T-helper 2 cell treated with Interferon-gamma antibody and Interleukin-4, amounts not matched to agents 5 μg/mL and 100 μg/mL, for 36 hours (primary cell): ENCODE results near the gene APH1B.
"Not testable (repeated sequence)": the region's sequence is repeated elsewhere in the genome, so short reads cannot be mapped to it uniquely, and the experiment has no call there.

Experiments used
- DNase-seq: peaks from one replicate; pipeline ENCODE4 v3.0.0; 2021; ENCODE audit warnings: low spot score
- H3K27ac Mint-ChIP-seq: one replicate; pipeline ENCODE4 v1.8.0; 2021; ENCODE audit warnings: mild to moderate bottlenecking, mixed read lengths
- H3K27me3 Mint-ChIP-seq: one replicate; pipeline ENCODE4 v1.8.0; 2021; ENCODE audit warnings: low read depth, mixed read lengths
- H3K36me3 Mint-ChIP-seq: one replicate; pipeline ENCODE4 v1.8.0; 2021; ENCODE audit warnings: low read depth, mixed read lengths
- H3K4me1 Mint-ChIP-seq: one replicate; pipeline ENCODE4 v1.8.0; 2021; ENCODE audit warnings: low read depth, mixed read lengths
- H3K4me3 Mint-ChIP-seq: one replicate; pipeline ENCODE4 v1.8.0; 2022; ENCODE audit warnings: mild to moderate bottlenecking, moderate library complexity, mixed read lengths
- H3K9me3 Mint-ChIP-seq: one replicate; pipeline ENCODE4 v1.8.0; 2021; ENCODE audit warnings: mixed read lengths

Gene APH1B

DNA sequence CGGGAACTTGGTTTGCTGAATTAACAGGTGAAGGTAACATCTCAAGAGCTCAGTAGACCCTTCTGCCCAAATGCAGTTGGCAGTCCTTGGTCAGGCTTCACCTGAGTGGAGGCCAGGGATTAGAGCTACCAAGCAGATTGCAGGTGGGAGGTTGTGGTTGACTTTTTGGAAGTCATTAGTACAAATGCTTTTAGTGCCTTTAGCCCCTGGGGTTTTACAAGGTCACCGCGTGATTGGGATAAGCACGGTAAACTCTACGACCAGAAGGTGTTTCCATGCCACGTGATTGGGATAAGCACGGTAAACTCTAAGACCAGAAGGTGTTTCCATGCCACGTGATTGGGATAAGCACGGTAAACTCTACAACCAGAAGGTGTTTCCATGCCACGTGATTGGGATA lies 43.0 kb downstream of the APH1B start:
- not testable (repeated sequence) for H3K4me3 Mint-ChIP-seq, DNase-seq, H3K27me3 Mint-ChIP-seq, H3K4me1 Mint-ChIP-seq, H3K36me3 Mint-ChIP-seq, H3K9me3 Mint-ChIP-seq, H3K27ac Mint-ChIP-seq

DNA sequence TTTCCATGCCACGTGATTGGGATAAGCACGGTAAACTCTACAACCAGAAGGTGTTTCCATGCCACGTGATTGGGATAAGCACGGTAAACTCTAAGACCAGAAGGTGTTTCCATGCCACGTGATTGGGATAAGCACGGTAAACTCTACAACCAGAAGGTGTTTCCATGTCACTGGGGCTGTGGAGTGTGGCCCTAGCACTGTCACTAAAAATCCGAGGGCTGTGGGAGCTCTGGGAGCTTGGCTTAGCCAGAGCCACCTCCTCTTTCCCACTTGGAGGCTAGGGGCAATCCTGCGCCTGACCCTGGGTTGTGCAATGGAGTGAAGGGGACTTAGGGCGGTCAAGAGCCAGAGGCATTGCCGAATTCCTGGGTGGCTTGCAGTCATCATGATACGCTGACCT lies 43.6 kb downstream of the APH1B start:
- not testable (repeated sequence) for H3K4me3 Mint-ChIP-seq, H3K27ac Mint-ChIP-seq, H3K9me3 Mint-ChIP-seq, H3K4me1 Mint-ChIP-seq, H3K36me3 Mint-ChIP-seq, H3K27me3 Mint-ChIP-seq, DNase-seq

DNA sequence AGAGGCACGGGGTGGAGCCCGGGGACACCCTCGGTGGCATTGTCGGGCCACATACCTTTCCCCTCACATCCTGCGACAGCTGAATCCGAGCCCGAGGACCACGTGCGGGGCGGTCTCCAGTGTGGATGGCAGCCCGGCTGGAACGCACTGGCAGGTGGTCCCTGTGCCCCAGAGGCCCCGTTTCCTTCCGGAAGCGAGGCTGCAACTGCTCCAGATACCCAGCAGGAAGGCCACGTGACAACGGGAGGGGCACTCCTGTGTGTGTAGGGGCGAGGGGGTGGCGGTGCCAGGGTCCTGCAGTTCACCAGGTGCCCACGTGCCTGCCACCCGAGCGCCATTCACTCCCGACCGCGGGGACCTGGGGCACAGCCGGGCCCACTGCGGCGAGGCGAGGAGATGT lies 44.1 kb downstream of the APH1B start:
- no peak for DNase-seq
- no peak overlapping the region for H3K27ac Mint-ChIP-seq
- peaks cover 7% of the 10 kb centered on the region for H3K27me3 Mint-ChIP-seq
- no peak overlapping the region for H3K4me3 Mint-ChIP-seq
- H3K36me3 Mint-ChIP-seq, result no peaks in the 10 kb centered on the region
- no peaks in the 10 kb centered on the region for H3K9me3 Mint-ChIP-seq
- H3K4me1 Mint-ChIP-seq, result no peaks in the 10 kb centered on the region

DNA sequence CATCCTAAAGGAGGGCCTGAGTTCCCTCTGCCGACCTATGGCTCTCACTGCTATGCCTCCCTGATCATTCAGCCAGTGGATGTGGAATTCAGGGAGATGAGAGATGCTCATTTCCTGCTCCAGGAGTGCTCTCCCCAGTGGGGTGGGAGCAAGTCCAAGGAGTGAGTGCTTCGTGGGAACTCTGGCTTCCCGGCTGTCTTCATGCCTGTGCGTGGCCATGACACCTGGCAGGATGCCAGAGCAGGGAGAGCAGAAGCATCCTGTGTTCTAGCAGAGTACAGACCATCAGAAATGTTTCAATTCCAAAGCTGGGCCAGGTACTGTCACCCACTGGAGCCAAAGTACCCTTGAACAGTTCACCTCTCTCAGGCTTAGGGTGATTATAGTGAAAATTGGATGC lies 45.1 kb downstream of the APH1B start:
- Mint-ChIP-seq H3K9me3 (no peaks in the 10 kb centered on the region), H3K27ac (no peak overlapping the region), H3K4me3 (no peak overlapping the region), H3K27me3 (peaks cover 4% of the 10 kb centered on the region), H3K36me3 (no peaks in the 10 kb centered on the region), H3K4me1 (no peaks in the 10 kb centered on the region)
- DNase-seq, result no peak

DNA sequence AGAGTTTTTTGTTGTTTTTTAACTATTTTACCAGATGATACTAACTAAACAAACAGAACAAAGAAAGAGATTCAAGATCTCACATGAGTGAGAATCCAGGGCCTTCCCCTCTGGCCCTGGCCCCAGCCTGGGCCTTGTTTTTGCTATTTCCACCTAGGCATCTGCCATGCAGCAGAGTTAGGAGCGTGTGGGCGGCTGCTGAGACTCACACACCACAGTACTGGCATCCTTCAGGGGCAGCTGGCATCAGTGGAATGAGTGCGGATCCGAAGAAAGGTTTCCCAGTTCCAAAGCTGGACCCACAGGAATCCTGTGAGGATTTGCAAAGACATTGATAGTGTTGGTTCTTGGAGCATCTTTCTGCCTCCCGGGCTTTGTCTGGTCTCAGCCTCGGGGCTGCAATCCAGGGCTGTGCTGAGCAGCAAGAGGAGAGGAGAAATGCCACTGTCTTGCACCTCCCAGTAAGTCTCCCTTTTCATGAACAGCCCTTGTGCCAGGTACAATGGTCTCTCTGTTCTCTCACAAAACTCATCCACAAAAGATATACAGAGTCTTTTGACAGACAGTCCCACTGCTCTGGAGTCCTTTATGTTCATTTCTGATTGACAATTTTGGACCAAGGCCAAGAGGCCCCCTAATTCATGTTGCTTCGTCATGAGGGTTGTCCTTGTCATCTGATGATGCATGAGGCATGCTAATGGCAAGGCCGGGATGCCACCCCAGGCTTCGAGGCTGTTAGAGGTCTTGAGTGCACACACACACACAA lies 46.6 kb downstream of the APH1B start:
- Mint-ChIP-seq H3K27ac (no peak overlapping the region), H3K27me3 (no peaks in the 10 kb centered on the region), H3K36me3 (no peaks in the 10 kb centered on the region), H3K9me3 (no peaks in the 10 kb centered on the region), H3K4me3 (no peak overlapping the region), H3K4me1 (no peaks in the 10 kb centered on the region)
- no peak for DNase-seq

DNA sequence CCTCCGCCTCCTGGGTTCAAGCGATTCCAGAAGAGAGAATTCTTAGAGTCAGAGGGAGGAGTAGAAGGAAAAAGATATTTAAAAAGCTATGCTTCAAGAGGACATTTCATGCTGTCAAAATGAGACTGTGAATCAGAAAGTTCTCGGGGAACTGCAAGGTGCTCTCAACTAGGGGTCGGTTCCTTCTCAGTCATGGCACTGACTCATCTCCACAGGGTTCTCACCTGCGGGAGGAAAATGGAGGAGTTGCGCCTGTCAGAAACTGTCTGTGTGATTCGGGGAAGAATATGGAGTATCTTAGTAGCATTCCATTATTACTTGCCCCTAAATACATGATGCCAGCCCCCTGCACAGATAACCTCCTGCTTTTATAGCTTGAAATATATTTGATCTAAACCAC lies 47.4 kb downstream of the APH1B start:
- Mint-ChIP-seq H3K4me1 (no peaks in the 10 kb centered on the region), H3K9me3 (no peaks in the 10 kb centered on the region)

DNA sequence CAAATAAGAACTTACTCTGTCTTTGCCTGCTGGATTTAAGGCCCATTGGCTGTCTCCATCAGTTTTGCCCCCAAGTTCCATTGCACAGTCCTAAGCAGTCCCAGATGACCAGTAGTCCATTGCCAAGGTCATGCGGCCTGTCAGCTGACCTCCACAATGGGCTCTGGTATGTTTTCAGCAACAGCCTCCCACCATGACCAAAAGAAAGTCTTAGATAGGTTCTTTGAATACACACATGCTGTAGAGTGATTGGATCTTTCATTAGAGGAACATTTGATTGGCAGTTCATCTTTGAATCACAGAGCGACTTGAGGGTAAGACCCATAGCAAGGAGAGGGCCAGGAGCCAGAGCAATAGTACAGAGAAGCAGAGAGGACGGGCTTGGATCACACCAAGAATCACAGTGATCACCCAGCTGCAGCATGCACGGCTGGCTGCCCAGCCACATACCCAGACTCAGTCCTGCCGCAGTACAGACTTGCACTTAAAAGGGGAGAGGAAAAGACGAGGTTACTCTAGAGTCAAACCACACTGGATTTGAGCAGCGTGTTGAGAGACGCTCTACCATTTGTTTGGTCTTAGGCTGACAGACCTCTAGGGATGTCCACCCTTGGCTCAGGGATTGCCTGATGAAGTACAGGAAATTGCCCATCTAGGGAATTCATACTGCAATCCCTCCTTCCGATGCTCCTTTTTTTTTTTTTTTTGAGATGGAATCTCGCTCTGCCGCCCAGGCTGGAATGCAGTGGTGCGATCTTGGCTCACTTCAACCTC lies 50.4 kb downstream of the APH1B start:
- H3K27ac Mint-ChIP-seq, result no peak overlapping the region

More for the DNA sequence above, 47.4 kb downstream of the APH1B start:
- H3K27ac Mint-ChIP-seq, result no peak overlapping the region
- no peaks in the 10 kb centered on the region for H3K27me3 Mint-ChIP-seq
- H3K36me3 Mint-ChIP-seq, result no peaks in the 10 kb centered on the region
- H3K4me3 Mint-ChIP-seq, result no peak overlapping the region
- no peak for DNase-seq

DNA sequence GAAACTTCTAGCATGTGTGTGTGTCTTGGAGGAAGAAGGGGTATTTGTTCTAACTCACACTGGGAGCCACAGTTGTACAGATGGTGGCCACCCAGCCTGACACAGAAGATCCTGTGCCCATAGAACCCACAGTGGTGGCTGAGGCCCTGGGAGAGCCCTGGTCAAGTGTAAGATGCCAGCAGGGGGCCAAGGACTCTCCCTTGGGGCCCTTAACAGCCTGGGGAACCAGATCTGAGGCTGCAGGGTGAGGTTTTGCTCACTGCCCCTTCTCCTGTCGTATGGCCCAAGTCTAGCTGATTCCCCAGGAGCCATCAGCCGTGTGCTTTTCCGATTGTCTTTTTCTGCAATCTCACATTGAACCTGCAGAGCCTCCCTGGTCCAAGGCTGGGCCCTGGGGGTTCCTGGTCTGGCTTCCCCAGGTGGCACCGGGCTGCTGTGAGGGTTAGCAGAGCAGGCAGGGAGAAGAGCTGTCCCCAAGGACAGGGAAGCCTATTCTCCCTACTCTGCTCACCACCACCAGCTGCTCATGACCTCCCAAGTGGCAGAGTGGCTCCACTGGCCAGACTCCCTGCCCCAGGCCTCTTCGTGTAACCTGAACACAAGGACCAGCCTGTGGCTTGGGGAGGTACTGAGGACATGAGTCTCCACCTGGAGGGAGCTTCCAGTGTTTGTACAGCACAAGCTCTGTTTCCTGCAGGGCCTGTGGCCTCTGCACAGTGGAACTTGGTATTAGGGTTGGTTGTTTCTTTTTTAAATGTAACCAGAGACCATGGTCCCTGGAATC lies 52.4 kb downstream of the APH1B start:
- Mint-ChIP-seq H3K36me3 (no peaks in the 10 kb centered on the region), H3K27ac (no peak overlapping the region), H3K4me1 (no peaks in the 10 kb centered on the region), H3K4me3 (no peak overlapping the region), H3K9me3 (no peaks in the 10 kb centered on the region), H3K27me3 (no peaks in the 10 kb centered on the region)
- no peak for DNase-seq

More for the DNA sequence above, 50.4 kb downstream of the APH1B start:
- no peak for DNase-seq
- no peak overlapping the region for H3K4me3 Mint-ChIP-seq
- H3K9me3 Mint-ChIP-seq, result no peaks in the 10 kb centered on the region
- no peaks in the 10 kb centered on the region for H3K27me3 Mint-ChIP-seq
- H3K4me1 Mint-ChIP-seq, result no peaks in the 10 kb centered on the region
- H3K36me3 Mint-ChIP-seq, result no peaks in the 10 kb centered on the region

DNA sequence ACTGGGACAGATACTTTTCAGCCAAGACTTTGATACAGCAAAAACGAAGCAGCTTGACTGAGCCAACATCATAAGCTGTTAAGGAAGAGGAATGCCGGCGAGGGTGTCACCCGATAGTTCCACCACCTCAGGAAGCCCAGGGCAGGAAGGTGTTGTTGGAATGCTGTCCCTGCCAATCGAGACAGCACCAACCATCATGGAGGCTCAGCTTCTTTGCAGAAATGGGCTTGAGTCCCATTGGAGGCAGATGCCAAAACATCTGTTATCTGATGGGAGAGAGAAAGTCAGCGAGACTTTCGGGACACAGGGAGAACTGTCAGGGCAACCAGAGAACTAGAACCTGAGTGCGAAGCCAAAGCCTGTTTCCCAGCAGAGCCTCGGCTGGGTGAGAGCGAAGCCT lies 53.5 kb downstream of the APH1B start:
- no peak overlapping the region for H3K27ac Mint-ChIP-seq
- no peak for DNase-seq
- H3K27me3 Mint-ChIP-seq, result no peaks in the 10 kb centered on the region
- H3K4me3 Mint-ChIP-seq, result no peak overlapping the region
- H3K4me1 Mint-ChIP-seq, result no peaks in the 10 kb centered on the region
- H3K9me3 Mint-ChIP-seq, result no peaks in the 10 kb centered on the region
- no peaks in the 10 kb centered on the region for H3K36me3 Mint-ChIP-seq

DNA sequence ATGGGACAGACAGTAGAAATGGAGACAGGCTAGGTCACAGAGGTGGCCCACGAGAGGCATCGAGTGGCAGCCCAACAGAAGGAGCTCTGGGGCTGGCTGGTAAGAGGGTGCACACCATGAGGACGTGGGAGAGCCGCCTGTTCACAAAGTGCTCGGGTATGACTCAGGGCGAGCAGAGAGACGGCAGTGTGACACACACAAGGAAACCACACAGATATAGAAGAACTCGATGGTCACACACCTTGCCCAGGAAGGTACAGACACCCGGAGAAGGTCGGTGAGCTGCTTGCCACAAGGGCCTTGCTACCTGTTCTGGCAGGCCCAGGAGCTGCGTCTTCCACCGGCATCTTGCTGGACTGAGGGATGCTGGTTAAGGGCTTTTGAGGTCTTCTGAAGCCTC lies 54.1 kb downstream of the APH1B start:
- no peaks in the 10 kb centered on the region for H3K9me3 Mint-ChIP-seq
- no peak overlapping the region for H3K4me3 Mint-ChIP-seq
- no peak overlapping the region for H3K27ac Mint-ChIP-seq
- H3K36me3 Mint-ChIP-seq, result no peaks in the 10 kb centered on the region
- DNase-seq, result peak; percentile 21
- H3K4me1 Mint-ChIP-seq, result no peaks in the 10 kb centered on the region
- H3K27me3 Mint-ChIP-seq, result no peaks in the 10 kb centered on the region

DNA sequence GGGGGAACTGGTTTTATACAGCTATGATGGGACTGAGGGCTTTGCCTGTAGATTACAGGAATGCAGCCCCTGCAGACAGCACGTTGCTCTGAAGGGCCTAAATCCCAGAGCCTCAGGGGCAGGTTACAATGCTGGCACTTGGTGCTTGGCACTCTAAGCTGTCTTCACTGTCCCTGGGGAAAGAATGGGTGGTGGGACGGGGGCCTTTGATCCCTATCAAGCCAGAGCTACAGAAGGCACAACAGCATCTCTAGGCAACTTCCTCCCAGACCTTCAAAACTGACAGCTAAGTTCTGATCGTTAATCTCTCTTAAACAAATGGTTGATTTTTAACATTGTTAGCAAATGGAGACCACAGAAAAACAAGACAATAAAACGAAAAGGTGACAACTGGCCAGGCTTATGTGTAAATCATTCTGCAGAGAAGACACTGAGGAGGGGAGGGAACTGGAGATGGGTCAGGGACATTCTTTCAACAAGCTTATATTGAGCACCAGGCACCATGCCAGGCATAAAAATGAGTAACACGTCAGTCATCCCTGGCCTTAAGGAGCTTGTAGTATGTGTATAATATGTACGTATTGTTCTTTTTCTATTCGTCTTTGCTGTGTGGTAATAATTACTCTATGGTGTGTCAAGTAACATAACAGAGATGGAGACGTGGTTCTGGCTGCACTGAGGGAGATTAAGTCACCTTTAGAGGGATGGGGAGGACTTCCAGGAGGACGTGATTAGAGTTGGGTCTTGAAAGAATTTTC lies 55.1 kb downstream of the APH1B start:
- no peaks in the 10 kb centered on the region for H3K27me3 Mint-ChIP-seq
- no peak for DNase-seq
- H3K4me3 Mint-ChIP-seq, result no peak overlapping the region
- H3K36me3 Mint-ChIP-seq, result no peaks in the 10 kb centered on the region
- H3K9me3 Mint-ChIP-seq, result no peaks in the 10 kb centered on the region
- no peak overlapping the region for H3K27ac Mint-ChIP-seq
- no peaks in the 10 kb centered on the region for H3K4me1 Mint-ChIP-seq

DNA sequence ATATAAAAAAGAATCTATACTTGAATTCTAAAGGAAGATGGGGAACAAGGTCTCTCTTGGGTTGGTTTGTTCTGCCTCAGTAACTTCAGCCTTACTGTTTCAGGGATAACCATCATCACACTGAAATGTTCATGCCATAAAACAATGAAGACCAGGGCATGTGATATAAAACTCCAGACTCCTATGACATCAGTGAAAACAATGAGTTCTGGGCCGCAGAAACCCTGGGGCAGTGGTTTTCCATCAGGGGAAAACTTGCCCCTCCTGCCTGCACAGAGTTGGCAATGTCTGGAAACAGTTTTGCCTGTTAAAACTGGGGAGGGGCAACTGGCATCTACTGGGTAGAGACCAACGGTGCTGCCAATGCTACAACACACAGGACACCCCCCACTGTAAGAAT lies 57.4 kb downstream of the APH1B start:
- Mint-ChIP-seq H3K4me1 (no peaks in the 10 kb centered on the region), H3K27ac (no peak overlapping the region), H3K36me3 (no peaks in the 10 kb centered on the region), H3K4me3 (no peak overlapping the region), H3K9me3 (no peaks in the 10 kb centered on the region), H3K27me3 (no peaks in the 10 kb centered on the region)
- DNase-seq, result no peak

DNA sequence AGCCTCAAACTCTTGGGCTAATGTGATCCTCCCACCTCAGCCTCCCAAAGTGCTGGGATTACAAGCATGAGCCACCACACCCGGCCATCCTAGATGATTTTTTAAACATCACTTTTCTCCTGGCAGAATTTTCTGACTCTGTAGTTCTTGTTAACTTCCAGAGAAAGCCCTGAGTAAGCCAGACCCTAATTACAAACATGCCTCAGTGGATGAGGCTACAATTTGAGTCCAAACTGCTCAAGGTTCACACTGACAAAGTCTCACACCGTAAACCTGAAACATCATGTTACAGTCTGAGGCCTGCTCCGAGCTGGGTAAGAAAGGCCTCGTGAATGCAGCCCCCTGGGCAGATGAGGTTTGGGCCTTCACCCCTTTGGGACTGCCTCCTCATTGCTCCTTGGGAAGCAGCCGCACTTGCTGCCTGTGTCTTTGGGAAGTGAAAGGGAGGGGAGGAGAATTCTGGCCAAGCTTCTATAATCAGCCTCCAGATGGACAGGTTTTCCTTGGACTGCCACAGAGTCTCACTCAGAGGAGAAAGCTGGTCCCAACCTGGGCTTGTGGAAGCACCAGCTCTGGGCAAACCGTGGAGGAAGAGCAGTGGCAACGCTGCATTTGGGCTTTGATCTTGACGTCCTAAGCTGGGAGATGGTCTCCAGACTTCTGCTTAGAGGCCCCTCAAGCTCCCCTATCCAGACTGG lies 58.3 kb downstream of the APH1B start:
- Mint-ChIP-seq H3K36me3 (no peaks in the 10 kb centered on the region), H3K27me3 (no peaks in the 10 kb centered on the region), H3K27ac (no peak overlapping the region), H3K4me1 (no peaks in the 10 kb centered on the region), H3K9me3 (no peaks in the 10 kb centered on the region), H3K4me3 (no peak overlapping the region)
- DNase-seq, result no peak
